Activated CD8-positive, alpha-beta memory T cell treated with anti-CD3 and anti-CD28 coated beads for 24 hours (primary cell): ENCODE results near the gene PPOX.

Source experiments
- DNase-seq: peaks from one replicate; pipeline ENCODE4 v3.0.0-alpha.2; 2020

The PPOX gene

GRCh38 chr1:161165742-161166668 lies at the start of gene PPOX:
Gene PPOX (plus strand): TSS chr1:161166426. CDS start chr1:161166848, 422 bp downstream.
- DNase-seq, result peak; percentile 92

DNA sequence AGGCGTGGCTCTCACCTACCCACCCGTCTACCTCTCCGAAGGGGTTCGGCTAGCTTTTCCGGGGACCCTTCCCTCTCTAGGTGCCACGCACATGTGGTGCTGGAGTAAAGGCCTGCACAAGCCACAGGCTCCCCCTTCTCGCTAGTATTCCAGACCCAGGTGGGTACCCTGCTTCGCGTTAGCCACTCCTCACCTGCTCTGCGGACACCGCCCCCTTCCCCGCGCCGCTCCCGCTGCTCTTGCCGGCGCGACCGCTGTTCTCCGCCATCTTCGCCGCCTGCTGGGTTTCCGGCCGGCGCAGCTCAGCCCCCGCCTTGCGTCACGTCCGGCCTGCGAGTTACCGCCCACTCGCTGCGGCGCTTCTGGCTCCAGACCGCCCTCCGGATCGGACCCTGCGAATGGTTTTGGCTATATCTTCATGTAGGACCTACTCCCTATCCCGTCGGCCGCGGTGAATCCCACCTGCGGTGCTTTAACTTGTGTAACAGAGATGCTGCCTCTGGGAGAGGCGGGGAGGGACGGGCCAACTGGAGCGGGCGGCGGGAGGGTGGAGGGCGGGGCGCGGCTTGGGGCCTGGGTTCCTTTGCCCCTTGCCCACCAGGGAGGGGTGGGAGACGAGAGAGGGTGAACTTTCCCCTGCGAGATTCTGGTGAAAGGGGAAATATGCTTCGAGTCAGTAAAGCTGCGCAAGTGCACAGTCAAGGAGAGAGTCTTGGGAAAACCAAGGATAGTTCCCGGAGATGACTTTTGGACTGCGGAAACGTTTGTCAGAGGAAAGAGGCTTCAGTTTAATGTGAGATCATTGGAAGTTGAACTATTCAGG lies 48.3 kb upstream of the PPOX start, which contains the start of the genes NIT1 and PFDN2:
TSS of gene NIT1 (plus strand) at position 347 of the 823 bp plus-strand sequence. CDS start at position 419, 72 bp downstream.
TSS of gene PFDN2 (minus strand) at position 279 of the 823 bp plus-strand sequence. CDS start at position 268, 11 bp downstream.
- DNase-seq, result peak; percentile 93

DNA sequence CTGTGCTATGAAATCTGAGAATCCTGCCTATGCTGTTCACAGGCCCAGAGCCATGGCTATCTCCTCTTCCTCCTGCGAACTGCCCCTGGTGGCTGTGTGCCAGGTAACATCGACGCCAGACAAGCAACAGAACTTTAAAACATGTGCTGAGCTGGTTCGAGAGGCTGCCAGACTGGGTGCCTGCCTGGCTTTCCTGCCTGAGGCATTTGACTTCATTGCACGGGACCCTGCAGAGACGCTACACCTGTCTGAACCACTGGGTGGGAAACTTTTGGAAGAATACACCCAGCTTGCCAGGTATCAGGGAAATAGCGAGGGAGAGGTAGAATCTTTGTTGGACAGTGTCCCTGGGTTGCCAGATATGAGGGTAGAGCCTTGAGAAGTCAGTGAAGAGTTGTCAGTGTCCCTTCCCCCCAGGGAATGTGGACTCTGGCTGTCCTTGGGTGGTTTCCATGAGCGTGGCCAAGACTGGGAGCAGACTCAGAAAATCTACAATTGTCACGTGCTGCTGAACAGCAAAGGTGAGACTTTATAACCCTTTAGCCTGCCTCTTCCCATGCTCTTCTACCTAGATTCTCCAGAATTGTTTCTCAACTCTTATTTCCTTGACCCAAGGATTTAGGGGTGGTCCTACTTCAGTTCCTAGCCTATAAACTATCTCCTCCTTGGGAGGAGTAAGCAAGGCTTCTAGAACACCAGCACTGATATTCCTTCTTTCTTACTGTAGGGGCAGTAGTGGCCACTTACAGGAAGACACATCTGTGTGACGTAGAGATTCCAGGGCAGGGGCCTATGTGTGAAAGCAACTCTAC lies 46.9 kb upstream of the PPOX start:
- no peak for DNase-seq

DNA sequence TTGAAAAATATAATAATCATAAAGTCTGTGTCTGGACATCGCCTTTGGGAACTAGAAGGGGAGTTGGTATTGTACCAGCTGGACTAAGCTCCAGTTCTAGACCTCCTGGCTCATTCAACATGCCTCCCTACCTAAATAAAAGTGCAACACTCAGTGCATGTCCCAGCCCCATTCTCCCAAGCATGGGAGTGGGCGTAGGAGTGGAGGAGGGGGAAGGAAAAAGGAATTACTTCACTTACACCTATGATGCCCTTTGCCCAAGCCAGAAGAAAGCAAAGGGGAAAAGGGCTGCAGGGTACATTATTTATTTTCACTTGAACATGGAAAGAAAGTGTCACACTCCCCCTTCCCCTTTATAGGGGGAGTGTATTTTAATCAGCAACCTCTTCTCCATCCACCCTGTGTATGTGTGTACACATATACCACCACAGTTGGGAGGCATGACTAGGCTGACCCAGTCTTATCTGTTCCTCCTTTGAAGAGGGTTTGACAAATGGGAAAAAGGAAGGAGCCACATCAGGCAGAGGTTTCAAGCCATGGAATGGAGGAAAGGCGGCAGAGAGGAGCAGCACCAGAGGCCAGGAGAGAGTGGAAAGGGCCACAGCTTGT lies 45.1 kb upstream of the PPOX start:
- no peak for DNase-seq

- DNase-seq, result no peak
Observed at GRCh38 chr1:161121834-161122233, 44.4 kb upstream of the PPOX start.

DNA sequence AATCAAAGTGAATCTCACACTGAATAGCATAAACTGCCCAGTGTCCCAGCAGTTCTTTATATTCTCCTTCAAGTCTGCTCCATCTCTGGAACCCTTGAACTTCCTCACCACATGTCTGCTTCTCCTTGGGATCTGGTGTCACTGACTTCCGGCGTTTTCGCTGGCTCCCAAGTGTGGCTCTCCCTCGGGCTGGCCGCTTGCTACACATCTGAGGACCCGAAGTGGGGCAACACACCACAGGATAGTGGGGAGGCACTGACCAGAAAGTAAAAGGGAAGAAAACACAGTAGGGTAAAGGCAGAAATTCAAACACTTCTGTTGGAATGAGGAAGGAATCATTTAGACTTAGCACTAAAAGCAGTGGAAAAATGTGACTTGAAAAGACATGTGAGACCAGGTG lies 43.3 kb upstream of the PPOX start:
- no peak for DNase-seq

GRCh38 chr1:161127649-161128048 lies 38.6 kb upstream of the PPOX start:
- DNase-seq, result no peak

DNA sequence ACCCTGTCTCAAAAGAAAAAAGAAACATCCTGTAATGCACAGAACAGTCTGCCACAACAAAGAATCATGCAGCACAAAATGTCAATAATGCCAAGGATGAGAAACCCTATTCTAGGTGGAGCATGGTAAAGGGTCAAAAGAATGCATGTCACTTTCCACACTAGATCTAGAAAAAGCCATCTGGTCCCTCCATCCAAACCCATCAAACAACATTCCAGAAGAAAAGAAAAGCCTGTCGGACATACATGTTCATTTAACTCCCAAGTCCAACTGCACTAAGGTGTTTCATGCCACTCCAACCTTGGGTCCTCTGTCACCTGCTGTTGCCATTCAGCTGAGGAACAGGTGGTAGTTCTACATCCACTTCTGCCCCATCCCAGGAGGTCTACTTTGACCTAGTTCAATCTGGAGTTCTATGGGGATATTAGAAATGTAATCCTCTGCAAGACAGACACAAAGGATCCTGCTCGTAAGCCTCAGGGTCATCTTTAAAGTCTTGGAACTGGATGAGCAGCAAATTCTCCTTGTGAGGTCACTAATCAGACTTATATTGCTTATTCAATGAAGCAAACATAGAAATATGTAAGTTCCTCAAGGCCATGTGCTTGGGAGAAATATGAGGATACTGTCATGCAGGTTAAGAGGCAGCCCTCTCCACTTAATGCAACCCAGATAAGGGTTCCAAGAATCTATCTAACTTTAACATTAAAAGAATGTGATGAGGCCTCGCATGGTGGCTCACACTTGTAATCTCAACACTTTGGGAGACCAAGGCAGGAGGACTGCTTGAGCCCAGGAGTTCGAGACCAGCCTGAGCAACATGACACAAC lies 37.4 kb upstream of the PPOX start:
- DNase-seq, result no peak

DNA sequence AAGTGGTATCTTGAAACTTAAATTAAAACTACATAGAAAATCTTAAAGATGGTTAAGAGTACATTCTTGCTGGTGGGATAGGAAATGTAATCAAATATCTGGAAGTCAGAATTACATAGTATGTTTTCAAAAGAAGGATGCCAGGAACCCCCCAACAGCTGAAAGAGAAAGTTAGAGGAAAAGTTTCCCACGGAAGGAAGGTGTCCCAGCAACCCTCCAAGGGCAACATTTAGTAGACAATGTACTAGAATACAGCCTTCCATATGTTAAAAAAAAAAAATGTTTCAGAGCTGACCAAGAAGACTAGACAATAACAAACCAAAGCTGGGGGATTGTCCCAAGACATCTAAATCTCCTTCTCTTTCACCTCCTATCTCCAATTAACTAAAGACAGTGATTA lies 36.0 kb upstream of the PPOX start:
- DNase-seq, result no peak

GRCh38 chr1:161131523-161132409 lies 34.5 kb upstream of the PPOX start:
- DNase-seq, result no peak

GRCh38 chr1:161132410-161133219 lies 33.6 kb upstream of the PPOX start, which contains the start of gene DEDD:
Gene DEDD (minus strand): TSS chr1:161132667. CDS start chr1:161124462, 8,205 bp downstream.
- DNase-seq, result peak; percentile 93

GRCh38 chr1:161133220-161133740 lies 32.9 kb upstream of the PPOX start:
- DNase-seq, result no peak

DNA sequence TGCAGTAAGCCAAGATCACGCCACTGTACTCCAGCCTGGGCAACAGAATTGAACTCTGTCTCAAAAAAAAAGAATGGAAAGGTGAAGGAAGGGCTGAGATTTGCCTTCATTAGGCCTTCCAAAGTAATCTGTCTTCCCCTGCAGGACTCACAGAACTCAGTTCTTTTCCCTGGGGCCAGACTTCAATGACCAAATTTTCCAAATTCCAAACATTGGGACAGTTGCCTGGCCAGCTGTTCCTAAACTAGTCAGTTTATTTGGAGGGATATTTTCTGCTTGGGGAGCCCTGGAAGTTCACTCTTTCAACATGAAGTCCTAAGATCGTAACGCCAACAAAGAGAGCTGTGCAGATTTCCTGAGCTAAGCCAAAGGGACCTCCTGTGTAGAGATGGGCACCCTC lies 28.3 kb upstream of the PPOX start:
- no peak for DNase-seq

DNA sequence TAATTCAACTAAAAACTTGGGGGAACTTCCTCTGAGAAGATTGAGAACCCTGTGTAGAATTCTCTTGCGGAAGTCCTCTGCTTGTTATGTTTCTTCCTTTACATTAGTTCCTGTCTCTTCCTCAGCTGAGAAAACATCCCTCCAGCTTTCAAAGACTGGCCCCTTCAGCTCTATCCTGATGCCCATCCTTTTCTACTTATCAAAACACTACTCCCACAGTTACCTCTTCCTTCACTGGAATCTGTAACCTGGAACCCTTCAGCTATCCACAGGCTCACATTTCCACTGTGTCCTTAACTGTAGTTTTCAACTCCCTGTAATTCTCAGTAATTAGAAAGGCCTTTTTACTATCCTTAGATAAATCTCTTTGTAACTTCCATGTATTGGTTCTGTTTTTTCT lies 27.8 kb upstream of the PPOX start:
- no peak for DNase-seq

DNA sequence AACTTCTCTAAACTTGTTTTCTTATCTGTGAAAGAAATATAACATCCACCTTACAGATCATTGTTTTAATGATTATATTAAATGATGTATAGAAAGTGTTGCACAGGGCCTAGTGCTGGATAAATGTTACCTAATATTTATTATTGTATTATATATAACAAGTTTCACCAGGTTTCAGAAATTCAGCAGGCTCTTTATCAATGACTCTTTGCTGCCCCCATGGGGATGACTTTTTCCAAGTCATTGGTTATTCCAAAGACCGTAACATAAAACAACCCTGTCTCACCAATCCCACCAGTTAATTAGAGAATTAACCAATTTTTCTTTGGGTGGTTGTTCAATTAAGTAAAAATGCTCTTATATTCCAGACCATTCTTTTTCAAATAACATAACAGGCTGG lies 26.5 kb upstream of the PPOX start:
- DNase-seq, result no peak

- DNase-seq, result no peak
Observed at GRCh38 chr1:161140755-161141400, 25.3 kb upstream of the PPOX start.

DNA sequence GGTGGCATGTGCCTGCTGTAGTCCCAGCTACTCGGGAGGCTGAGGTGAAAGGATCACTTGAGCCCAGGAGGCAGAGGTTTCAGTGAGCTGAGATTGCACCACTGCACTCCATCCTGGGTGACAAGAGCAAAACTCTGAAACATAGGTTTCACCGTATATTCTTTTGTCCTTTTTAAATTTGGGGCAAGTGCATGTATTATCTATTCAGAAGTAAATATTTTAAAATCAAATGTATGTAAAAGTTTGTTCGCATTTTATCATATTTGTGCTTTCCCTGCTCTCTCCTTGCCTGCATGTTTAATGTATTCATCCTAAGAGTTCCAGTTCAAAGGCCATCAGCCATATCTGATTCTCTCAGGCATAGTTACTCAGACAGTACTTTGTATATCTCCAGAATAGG lies 20.4 kb upstream of the PPOX start:
- DNase-seq, result no peak

GRCh38 chr1:161153176-161153575 lies 13.1 kb upstream of the PPOX start:
- DNase-seq, result no peak
